A549 (cell line): ENCODE results near the gene BRI3. TPM values are rescaled to one million over a fixed set of nuclear protein-coding genes. Genes with fewer than 3 reads are reported as not detected.

ENCODE experiments used
- ATAC-seq, 2 experiments: fragments of 200-7000 bp in 1 of 2; fragments of >200 bp in 1 of 2; cut with Nextera tagmentation in 1 of 2; cut with Tn5 transposase in 1 of 2; 3 replicates each; pipeline versions ENCODE4 v1.8.0 to v1.9.1; 2018 to 2020; ENCODE audit warnings: mild to moderate bottlenecking in 1 of 2, moderate library complexity in 1 of 2
- CTCF ChIA-PET: fragments of 300-600 bp; sonication (Branson Sonifier 250); formaldehyde crosslinking; extraction: SDS; loops from one replicate; lab custom pipeline; 2021; ENCODE audit warnings: antibody characterized with exemption, inconsistent platforms; lab: Yijun Ruan, JAX
- POLR2A ChIA-PET: fragments of 350-600 bp; formaldehyde crosslinking; extraction: SDS; loops from one replicate; lab custom pipeline; 2021; ENCODE audit warnings: antibody characterized with exemption, inconsistent platforms; lab: Yijun Ruan, JAX
- DNase-seq, 2 experiments: peaks; one replicate each; pipeline versions ENCODE4 v3.0.0 to v3.0.0-alpha.2; 2011 to 2016; ENCODE audit warnings: low read depth in 1 of 2, low spot score in 1 of 2
- FAIRE-seq: peaks from 2 replicates; lab custom pipeline; 2011; peaks lifted over from hg19 to GRCh38; lab: Jason Lieb, UNC
- H3K27ac ChIP-seq, 2 experiments: fragments of >200 bp; sonication (Bioruptor Twin); formaldehyde crosslinking; 3 replicates each; pipeline ENCODE4 v1.5.1; 2016 to 2017
- H3K4me1 ChIP-seq: fragments of >200 bp; sonication (Bioruptor Twin); formaldehyde crosslinking; 3 replicates; pipeline ENCODE4 v1.6.1; 2016
- H3K4me2 ChIP-seq: fragments of >200 bp; sonication (Bioruptor Twin); formaldehyde crosslinking; 3 replicates; pipeline ENCODE4 v1.6.1; 2016
- H3K4me3 ChIP-seq: fragments of >200 bp; sonication (Bioruptor Twin); formaldehyde crosslinking; 3 replicates; pipeline ENCODE4 v1.5.1; 2016
- H3K9me3 ChIP-seq: fragments of >200 bp; sonication (Bioruptor Twin); formaldehyde crosslinking; 3 replicates; pipeline ENCODE4 v1.6.1; 2016
- CBX2 ChIP-seq: fragments of 200-600 bp; sonication (generic); IDR thresholded peaks from 2 replicates; pipeline ENCODE4 v1.6.1; 2016; ENCODE audit warnings: low read depth, mild to moderate bottlenecking, borderline replicate concordance
- CBX8 ChIP-seq: fragments of 200-600 bp; sonication (generic); IDR thresholded peaks from 2 replicates; pipeline ENCODE4 v1.6.1; 2016
- EHF ChIP-seq: fragments of 250-450 bp; sonication (Bioruptor Pico); IDR thresholded peaks from 2 replicates; pipeline ENCODE4 v1.5.0; 2020; ENCODE audit warnings: mild to moderate bottlenecking
- FOSL2 ChIP-seq, 2 experiments: fragments of 450-650 bp in 1 of 2; fragments of >200 bp in 1 of 2; sonication (Bioruptor Twin) in 1 of 2; formaldehyde crosslinking; IDR thresholded peaks; 2 replicates each; pipeline versions ENCODE4 v1.5.0 to v1.6.1; 2016 to 2020; ENCODE audit warnings: mild to moderate bottlenecking in 1 of 2, moderate library complexity in 1 of 2
- FOXS1 ChIP-seq: fragments of 250-450 bp; sonication (Bioruptor Pico); IDR thresholded peaks from 2 replicates; pipeline ENCODE4 v1.5.0; 2020; ENCODE audit warnings: mild to moderate bottlenecking, moderate library complexity
- HOXA7 ChIP-seq: fragments of 250-450 bp; sonication (Bioruptor Pico); IDR thresholded peaks from 2 replicates; pipeline ENCODE4 v1.5.0; 2020; ENCODE audit warnings: mild to moderate bottlenecking, moderate library complexity
- HOXB13 ChIP-seq: fragments of 250-450 bp; sonication (Bioruptor Pico); IDR thresholded peaks from 2 replicates; pipeline ENCODE4 v1.5.0; 2020; ENCODE audit warnings: low read depth, mild to moderate bottlenecking, moderate library complexity
- HOXB5 ChIP-seq: fragments of 250-450 bp; sonication (Bioruptor Pico); IDR thresholded peaks from 2 replicates; pipeline ENCODE4 v1.5.0; 2020; ENCODE audit warnings: mild to moderate bottlenecking, moderate library complexity
- JUNB ChIP-seq: fragments of >200 bp; sonication (Bioruptor Twin); formaldehyde crosslinking; IDR thresholded peaks from 2 replicates; pipeline ENCODE4 v1.6.1; 2016
- MAZ ChIP-seq: fragments of 150-350 bp; IDR thresholded peaks from 2 replicates; pipeline ENCODE4 v1.6.1; 2014; ENCODE audit warnings: antibody characterized with exemption, low read depth, low read length, borderline replicate concordance
- NPAS2 ChIP-seq: fragments of 250-450 bp; sonication (Bioruptor Pico); IDR thresholded peaks from 2 replicates; pipeline ENCODE4 v1.8.0; 2022; ENCODE audit warnings: mild to moderate bottlenecking, moderate library complexity, borderline replicate concordance
- PHF8 ChIP-seq: fragments of 200-600 bp; sonication (generic); IDR thresholded peaks from 2 replicates; pipeline ENCODE4 v1.6.1; 2016; ENCODE audit warnings: low read depth, mild to moderate bottlenecking, antibody characterized with exemption, moderate library complexity, borderline replicate concordance
- RAD21 ChIP-seq, 2 experiments: fragments of >200 bp in 1 of 2; sonication (Bioruptor Twin) in 1 of 2; formaldehyde crosslinking in 1 of 2; IDR thresholded peaks in 1 of 2; conservative IDR thresholded peaks in 1 of 2; 2 replicates in 1 of 2; 3 replicates in 1 of 2; pipeline ENCODE4 v1.6.1; 2012 to 2018; ENCODE audit warnings: inconsistent platforms in 1 of 2
- RARB ChIP-seq: fragments of 250-450 bp; sonication (Bioruptor Pico); IDR thresholded peaks from 2 replicates; pipeline ENCODE4 v1.8.0; 2021; ENCODE audit warnings: mild to moderate bottlenecking, moderate library complexity
- RCOR1 ChIP-seq: fragments of 150-350 bp; IDR thresholded peaks from 2 replicates; pipeline ENCODE4 v1.6.1; 2014; ENCODE audit warnings: antibody characterized with exemption, low read length, low read depth
- RFX5 ChIP-seq: fragments of 450-650 bp; IDR thresholded peaks from 2 replicates; pipeline ENCODE4 v1.7.1; 2014; ENCODE audit warnings: antibody characterized with exemption, mild to moderate bottlenecking, moderate library complexity
- RNF2 ChIP-seq: fragments of 200-600 bp; sonication (generic); IDR thresholded peaks from 2 replicates; pipeline ENCODE4 v1.6.1; 2016; ENCODE audit warnings: low read depth, mild to moderate bottlenecking, antibody characterized with exemption, moderate library complexity, borderline replicate concordance
- ZC3H11A ChIP-seq: fragments of 450-650 bp; IDR thresholded peaks from 2 replicates; pipeline ENCODE4 v1.6.1; 2014; ENCODE audit warnings: antibody characterized with exemption, mild to moderate bottlenecking
- ZSCAN20 ChIP-seq: fragments of 250-450 bp; sonication (Bioruptor Pico); IDR thresholded peaks from 2 replicates; pipeline ENCODE4 v1.8.0; 2022; ENCODE audit warnings: mild to moderate bottlenecking, moderate library complexity
- WGBS: methylation state at CpG from one replicate; pipeline ENCODE4 v1.1.6; 2017; ENCODE audit errors: missing lambda C conversion rate; 5-methylcytosine and 5-hydroxymethylcytosine counted together
- polyA plus RNA-seq, 4 experiments: library from polyadenylated mRNA; depleted of rRNA in 3 of 4; stranded (reverse); fragments of >200 nt; fragmentation: RNase III in 1 of 4; extraction: RNeasy Plus Mini Kit Qiagen cat#74134 plus additional on column Dnase treatment in 1 of 4; gene quantifications; 2 replicates in 3 of 4; 3 replicates in 1 of 4; pipeline ENCODE4 v1.2.3, GENCODE V29; 2011 to 2017
- TF ChIP-seq, protein P1 (sequence below): fragments of 150-350 bp; IDR thresholded peaks from 2 replicates; pipeline ENCODE4 v1.6.1; 2014; ENCODE audit warnings: low read depth, mild to moderate bottlenecking, low read length
- TF ChIP-seq, protein P2 (sequence below): fragments of 250-450 bp; sonication (Bioruptor Pico); IDR thresholded peaks from 2 replicates; pipeline ENCODE4 v1.5.0; 2020; ENCODE audit warnings: low read depth, mild to moderate bottlenecking, moderate library complexity
- TF ChIP-seq, protein P3 (sequence below): fragments of 450-650 bp; IDR thresholded peaks from 2 replicates; pipeline ENCODE4 v1.6.1; 2014; ENCODE audit warnings: antibody characterized with exemption
- TF ChIP-seq, protein P4 (sequence below): fragments of >200 bp; sonication (Bioruptor Twin); formaldehyde crosslinking; IDR thresholded peaks from 2 replicates; pipeline ENCODE4 v1.6.1; 2016

BRI3 gene
- polyA plus RNA-seq, 2 of the 4 experiments (the other 2 are of a cell fraction): 61.0 to 73.0 TPM

- TF ChIP-seq HOXB5 (CRISPR knock-in tag) (no peak), RCOR1 (no peak), RARB (CRISPR knock-in tag) (no peak), ZSCAN20 (CRISPR knock-in tag) (no peak)
- TF ChIP-seq, protein P1, sequence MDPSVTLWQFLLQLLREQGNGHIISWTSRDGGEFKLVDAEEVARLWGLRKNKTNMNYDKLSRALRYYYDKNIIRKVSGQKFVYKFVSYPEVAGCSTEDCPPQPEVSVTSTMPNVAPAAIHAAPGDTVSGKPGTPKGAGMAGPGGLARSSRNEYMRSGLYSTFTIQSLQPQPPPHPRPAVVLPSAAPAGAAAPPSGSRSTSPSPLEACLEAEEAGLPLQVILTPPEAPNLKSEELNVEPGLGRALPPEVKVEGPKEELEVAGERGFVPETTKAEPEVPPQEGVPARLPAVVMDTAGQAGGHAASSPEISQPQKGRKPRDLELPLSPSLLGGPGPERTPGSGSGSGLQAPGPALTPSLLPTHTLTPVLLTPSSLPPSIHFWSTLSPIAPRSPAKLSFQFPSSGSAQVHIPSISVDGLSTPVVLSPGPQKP: no peak
These were observed 6.8 kb downstream of the BRI3 start (continued) for GRCh38 chr7:98288064-98288823.

- 87% methylated on average over 4 of the region's 4 CpGs for WGBS
- H3K4me2 ChIP-seq: no peak overlapping the region
- H3K9me3 ChIP-seq: no peaks in the 10 kb centered on the region
- no peak for FAIRE-seq
- H3K27ac ChIP-seq: peak overlapping the region in 1 of 2 experiments; percentile 53; a peak in 1 of 6 replicates
- H3K4me1 ChIP-seq: peaks cover 38% of the 10 kb centered on the region
- no peak for ATAC-seq
- DNase-seq: no peak
- POLR2A ChIA-PET: no interaction called here
- H3K4me3 ChIP-seq: no peak overlapping the region
- TF ChIP-seq ZSCAN20 (CRISPR knock-in tag) (no peak), HOXB5 (CRISPR knock-in tag) (no peak), HOXB13 (CRISPR knock-in tag) (no peak), NPAS2 (CRISPR knock-in tag) (no peak), JUNB (no peak), EHF (CRISPR knock-in tag) (no peak), FOSL2 (IDR thresholded peaks at IDR 0.05) (no peak), FOSL2 (CRISPR knock-in tag; IDR thresholded peaks at IDR 0.05) (no peak), CBX8 (no peak), ZC3H11A (no peak), RFX5 (no peak), MAZ (no peak), PHF8 (no peak)
- TF ChIP-seq, protein P2, sequence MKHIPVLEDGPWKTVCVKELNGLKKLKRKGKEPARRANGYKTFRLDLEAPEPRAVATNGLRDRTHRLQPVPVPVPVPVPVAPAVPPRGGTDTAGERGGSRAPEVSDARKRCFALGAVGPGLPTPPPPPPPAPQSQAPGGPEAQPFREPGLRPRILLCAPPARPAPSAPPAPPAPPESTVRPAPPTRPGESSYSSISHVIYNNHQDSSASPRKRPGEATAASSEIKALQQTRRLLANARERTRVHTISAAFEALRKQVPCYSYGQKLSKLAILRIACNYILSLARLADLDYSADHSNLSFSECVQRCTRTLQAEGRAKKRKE: no peak
- TF ChIP-seq, all 56 proteins: peak for 0
- CTCF ChIA-PET: interaction anchor here (0.6 to 1.0 kb wide), 2 partner anchors 98 to 112 kb away, joined by 3 to 9 read pairs; partner anchors contain the start of gene BAIAP2L1
These were observed 7.9 kb downstream of the BRI3 start for GRCh38 chr7:98289333-98289875.

DNA sequence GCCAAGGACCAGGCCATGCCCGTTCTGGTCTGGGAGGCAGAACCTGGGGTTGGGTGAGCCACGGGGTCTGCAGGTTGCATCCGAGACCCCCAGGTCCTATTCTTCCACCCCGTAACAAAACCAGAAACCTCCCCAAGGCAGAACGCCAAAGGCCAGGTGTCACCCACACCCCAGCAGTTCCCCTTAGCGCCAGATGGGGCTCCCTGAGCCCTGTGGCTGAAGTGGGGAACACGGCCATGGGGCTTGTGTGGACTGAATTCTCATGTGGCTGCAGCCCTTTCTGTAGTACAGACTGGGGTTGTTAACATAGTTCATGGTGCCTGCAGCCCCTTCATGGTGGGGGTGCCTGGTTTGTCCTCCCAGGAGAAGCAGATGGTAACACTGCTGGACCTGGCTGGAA, 10.2 kb downstream of the BRI3 start:
- CTCF ChIA-PET: interaction anchor here (1.0 to 1.7 kb wide), 3 partner anchors 109 to 550 kb away, joined by 4 to 10 read pairs (median 4); partner anchors contain the start of gene BAIAP2L1
- H3K27ac ChIP-seq: no peak overlapping the region
- 92% methylated on average over 5 of the region's 7 CpGs for WGBS
- FAIRE-seq (no peak), ATAC-seq (peak; percentile 15 to 27; a peak in 4 of 6 replicates)
- no peak overlapping the region for H3K4me3 ChIP-seq
- H3K9me3 ChIP-seq: no peaks in the 10 kb centered on the region
- TF ChIP-seq, protein P3, sequence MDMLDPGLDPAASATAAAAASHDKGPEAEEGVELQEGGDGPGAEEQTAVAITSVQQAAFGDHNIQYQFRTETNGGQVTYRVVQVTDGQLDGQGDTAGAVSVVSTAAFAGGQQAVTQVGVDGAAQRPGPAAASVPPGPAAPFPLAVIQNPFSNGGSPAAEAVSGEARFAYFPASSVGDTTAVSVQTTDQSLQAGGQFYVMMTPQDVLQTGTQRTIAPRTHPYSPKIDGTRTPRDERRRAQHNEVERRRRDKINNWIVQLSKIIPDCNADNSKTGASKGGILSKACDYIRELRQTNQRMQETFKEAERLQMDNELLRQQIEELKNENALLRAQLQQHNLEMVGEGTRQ: no peak
- no peak for TF ChIP-seq RARB (CRISPR knock-in tag)
- no peak for TF ChIP-seq CBX2
- TF ChIP-seq FOXS1 (CRISPR knock-in tag): no peak
- TF ChIP-seq HOXA7: no peak
- TF ChIP-seq RNF2: no peak
- TF ChIP-seq, protein P4, sequence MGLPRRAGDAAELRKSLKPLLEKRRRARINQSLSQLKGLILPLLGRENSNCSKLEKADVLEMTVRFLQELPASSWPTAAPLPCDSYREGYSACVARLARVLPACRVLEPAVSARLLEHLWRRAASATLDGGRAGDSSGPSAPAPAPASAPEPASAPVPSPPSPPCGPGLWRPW: no peak
- no peak for TF ChIP-seq RAD21 (conservative IDR thresholded peaks at IDR 0.05 in 1 of 2, IDR thresholded peaks at IDR 0.05 in 1 of 2)
- TF ChIP-seq, all 56 proteins: peak for 0
- DNase-seq: no peak
- peaks cover 27% of the 10 kb centered on the region for H3K4me1 ChIP-seq
- POLR2A ChIA-PET: no interaction called here
- H3K4me2 ChIP-seq: no peak overlapping the region
